H9 (cell line): ENCODE measurements around the gene PCCA. TPM values are rescaled to one million over a fixed set of nuclear protein-coding genes. Genes with fewer than 3 reads are reported as not detected.

Source experiments
- DNase-seq: peaks from one replicate; pipeline ENCODE4 v3.0.0-alpha.2; 2017
- H2AFZ ChIP-seq: one replicate; pipeline ENCODE4 v1.6.1; 2013; ENCODE audit warnings: mild to moderate bottlenecking, low read length, control low read depth, moderate library complexity
- H2AK5ac ChIP-seq: 2 replicates; pipeline ENCODE4 v1.6.1; 2013; ENCODE audit warnings: low read length, control low read depth, mixed read lengths; ENCODE audit not compliant: insufficient read length
- H2BK120ac ChIP-seq: one replicate; pipeline ENCODE4 v1.6.1; 2013; ENCODE audit warnings: low read depth, mild to moderate bottlenecking, low read length, control low read depth, inconsistent platforms; ENCODE audit not compliant: poor library complexity, severe bottlenecking
- H2BK12ac ChIP-seq: 2 replicates; pipeline ENCODE4 v1.6.1; 2013; ENCODE audit warnings: low read length, control low read depth, mixed read lengths, low read depth; ENCODE audit not compliant: insufficient read length
- H2BK15ac ChIP-seq: 2 replicates; pipeline ENCODE4 v1.6.1; 2013; ENCODE audit warnings: low read depth, low read length, control low read depth
- H2BK20ac ChIP-seq: one replicate; pipeline ENCODE4 v1.6.1; 2013; ENCODE audit warnings: low read depth, mild to moderate bottlenecking, low read length, control low read depth, inconsistent platforms; ENCODE audit not compliant: poor library complexity, severe bottlenecking
- H2BK5ac ChIP-seq: 2 replicates; pipeline ENCODE4 v1.6.1; 2013; ENCODE audit warnings: low read length, control low read depth, mixed read lengths; ENCODE audit not compliant: insufficient read length
- H3K14ac ChIP-seq: 2 replicates; pipeline ENCODE4 v1.6.1; 2013; ENCODE audit warnings: low read length, control low read depth; ENCODE audit not compliant: insufficient read depth
- H3K18ac ChIP-seq: 2 replicates; pipeline ENCODE4 v1.6.1; 2013; ENCODE audit warnings: low read depth, mild to moderate bottlenecking, mixed read lengths, low read length, control low read depth; ENCODE audit not compliant: insufficient read length
- H3K23ac ChIP-seq: 2 replicates; pipeline ENCODE4 v1.6.1; 2013; ENCODE audit warnings: low read length, control low read depth, mixed read lengths, low read depth; ENCODE audit not compliant: insufficient read length
- H3K23me2 ChIP-seq: 2 replicates; pipeline ENCODE4 v1.6.1; 2013; ENCODE audit warnings: low read depth, mild to moderate bottlenecking, mixed read lengths, low read length, control low read depth; ENCODE audit not compliant: insufficient read length, poor library complexity, severe bottlenecking
- H3K27ac ChIP-seq: 2 replicates; pipeline ENCODE4 v1.5.1; 2013; ENCODE audit warnings: low read length, control low read depth, mixed read lengths, low read depth; ENCODE audit not compliant: insufficient read length
- H3K27me3 ChIP-seq: 2 replicates; pipeline ENCODE4 v1.6.1; 2013; ENCODE audit warnings: low read length, control low read depth, inconsistent platforms; ENCODE audit not compliant: insufficient read depth
- H3K4ac ChIP-seq: 2 replicates; pipeline ENCODE4 v1.6.1; 2013; ENCODE audit warnings: low read depth, mild to moderate bottlenecking, control low read depth, inconsistent platforms, low read length, moderate library complexity
- H3K4me1 ChIP-seq: 2 replicates; pipeline ENCODE4 v1.6.1; 2013; ENCODE audit warnings: low read length, control low read depth, inconsistent platforms; ENCODE audit not compliant: insufficient read depth
- H3K4me2 ChIP-seq: 2 replicates; pipeline ENCODE4 v1.6.1; 2013; ENCODE audit warnings: low read length, control low read depth, mixed read lengths; ENCODE audit not compliant: insufficient read length, insufficient read depth
- H3K56ac ChIP-seq: 2 replicates; pipeline ENCODE4 v1.6.1; 2013; ENCODE audit warnings: low read depth, mild to moderate bottlenecking, mixed read lengths, low read length, control low read depth; ENCODE audit not compliant: insufficient read length
- H3K79me1 ChIP-seq: 2 replicates; pipeline ENCODE4 v1.6.1; 2013; ENCODE audit warnings: low read depth, mild to moderate bottlenecking, moderate library complexity, low read length, control low read depth, inconsistent platforms; ENCODE audit not compliant: insufficient read depth, poor library complexity, severe bottlenecking
- H3K79me2 ChIP-seq: 2 replicates; pipeline ENCODE4 v1.6.1; 2013; ENCODE audit warnings: low read length, control low read depth, inconsistent platforms; ENCODE audit not compliant: insufficient read depth
- H3K9ac ChIP-seq: 2 replicates; pipeline ENCODE4 v1.6.1; 2013; ENCODE audit warnings: low read length, control low read depth, mixed read lengths; ENCODE audit not compliant: insufficient read length; ENCODE audit errors: extremely low read depth
- H3K9me3 ChIP-seq: one replicate; pipeline ENCODE4 v1.6.1; 2013; ENCODE audit warnings: low read depth, low read length, inconsistent platforms; ENCODE audit not compliant: control insufficient read depth
- H3T11ph ChIP-seq: one replicate; pipeline ENCODE4 v1.6.1; 2013; ENCODE audit warnings: mild to moderate bottlenecking, low read length, control low read depth, inconsistent platforms
- H4K20me1 ChIP-seq: one replicate; pipeline ENCODE4 v1.6.1; 2013; ENCODE audit not compliant: control insufficient read depth, insufficient read length, insufficient read depth
- H4K5ac ChIP-seq: 2 replicates; pipeline ENCODE4 v1.6.1; 2013; ENCODE audit warnings: low read depth, mild to moderate bottlenecking, mixed read lengths, low read length, control low read depth; ENCODE audit not compliant: insufficient read length
- H4K8ac ChIP-seq: replicated peaks from 2 replicates; pipeline ENCODE4 v1.6.1; 2013; ENCODE audit warnings: low read length, control low read depth, mixed read lengths, low read depth; ENCODE audit not compliant: insufficient read length
- H4K91ac ChIP-seq: 2 replicates; pipeline ENCODE4 v1.6.1; 2013; ENCODE audit warnings: low read depth, mild to moderate bottlenecking, moderate library complexity, mixed read lengths, low read length, control low read depth; ENCODE audit not compliant: insufficient read length
- H3K27ac Mint-ChIP-seq, 3 experiments: 2 replicates in 2 of 3; 3 replicates in 1 of 3; pipeline ENCODE4 v1.8.0; 2020 to 2021; ENCODE audit warnings: mixed read lengths in 3 of 3, mild to moderate bottlenecking in 1 of 3, moderate library complexity in 1 of 3
- H3K27me3 Mint-ChIP-seq: 2 replicates; pipeline ENCODE4 v1.8.0; 2021; ENCODE audit warnings: low read depth, mild to moderate bottlenecking, moderate library complexity, mixed read lengths
- H3K36me3 Mint-ChIP-seq, 3 experiments: 2 replicates in 2 of 3; 3 replicates in 1 of 3; pipeline ENCODE4 v1.8.0; 2020 to 2021; ENCODE audit warnings: low read depth in 3 of 3, mixed read lengths in 3 of 3; ENCODE audit not compliant: insufficient read depth in 1 of 3
- H3K4me1 Mint-ChIP-seq, 2 experiments: 2 replicates each; pipeline ENCODE4 v1.8.0; 2020; ENCODE audit warnings: mixed read lengths in 2 of 2
- H3K4me3 Mint-ChIP-seq, 2 experiments: 2 replicates in 1 of 2; 3 replicates in 1 of 2; pipeline ENCODE4 v1.8.0; 2020 to 2021; ENCODE audit warnings: mild to moderate bottlenecking in 2 of 2, mixed read lengths in 2 of 2, moderate library complexity in 1 of 2
- H3K9me3 Mint-ChIP-seq, 2 experiments: 2 replicates in 1 of 2; 3 replicates in 1 of 2; pipeline ENCODE4 v1.8.0; 2020; ENCODE audit warnings: mild to moderate bottlenecking in 2 of 2, mixed read lengths in 2 of 2, moderate library complexity in 1 of 2
- WGBS: extraction: QIAGEN DNeasy Blood & Tissue Kit; methylation state at CpG from one replicate; pipeline ENCODE4 v1.1.7; 2013; ENCODE audit warnings: missing lambda C conversion rate, low lambda C conversion rate, mixed read lengths; ENCODE audit not compliant: insufficient read length; ENCODE audit errors: extremely low coverage; 5-methylcytosine and 5-hydroxymethylcytosine counted together
- total RNA-seq: library from RNA; stranded (reverse); gene quantifications from 2 replicates; pipeline ENCODE4 v1.2.1, GENCODE V29; 2021
- TF ChIP-seq, protein P1 (sequence below): fragments of 200-600 bp; sonication (generic); conservative IDR thresholded peaks from 3 replicates; pipeline ENCODE4 v1.8.0; 2021; ENCODE audit warnings: antibody characterized with exemption, mild to moderate bottlenecking

Gene PCCA
- total RNA-seq, 1 experiment from 2014 or later = 56.5 TPM

DNA sequence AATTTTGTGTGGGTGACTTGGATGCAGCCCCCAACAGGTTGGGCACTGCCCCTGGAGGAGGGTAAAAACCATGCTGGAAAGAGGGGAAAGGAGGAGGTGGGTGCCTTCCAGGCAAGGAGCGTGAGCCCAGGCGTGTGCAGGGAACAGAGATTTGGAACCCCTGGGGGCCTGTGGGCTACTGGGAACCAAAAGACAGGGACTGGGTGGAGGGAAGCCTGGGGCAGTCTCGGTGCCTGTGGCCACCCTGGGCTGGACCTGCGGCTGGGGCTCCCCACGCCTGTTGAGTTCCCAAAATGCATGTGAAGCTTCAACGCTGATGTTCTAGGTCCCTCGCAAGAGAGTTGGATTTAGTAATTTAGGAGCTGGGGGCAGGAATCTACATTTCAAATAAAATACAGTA is 474.9 kb downstream of the PCCA start:
- Histone ChIP-seq H3K27me3 (no peaks in the 10 kb centered on the region), H3K79me2 (no peaks in the 10 kb centered on the region), H3K9ac (no peak overlapping the region), H3K4ac (no peak overlapping the region), H2BK12ac (no peak overlapping the region), H4K91ac (no peak overlapping the region), H3K9me3 (no peaks in the 10 kb centered on the region), H3K27ac (no peak overlapping the region), H3K56ac (no peak overlapping the region), H2AFZ (no peak overlapping the region), H3K18ac (no peak overlapping the region), H4K5ac (no peak overlapping the region), H4K8ac (no peak overlapping the region), H4K20me1 (no peaks in the 10 kb centered on the region), H3K23ac (no peak overlapping the region), H3K4me2 (no peak overlapping the region), H2BK15ac (no peak overlapping the region), H3K79me1 (no peaks in the 10 kb centered on the region), H3K23me2 (no peaks in the 10 kb centered on the region), H2AK5ac (no peak overlapping the region), H2BK120ac (no peak overlapping the region), H3T11ph (no peak overlapping the region), H2BK5ac (no peak overlapping the region), H3K4me1 (no peaks in the 10 kb centered on the region; the same call in 1 of the 2 replicates), H3K14ac (no peak overlapping the region), H2BK20ac (no peak overlapping the region)
- no peak for DNase-seq
- TF ChIP-seq, protein P1, sequence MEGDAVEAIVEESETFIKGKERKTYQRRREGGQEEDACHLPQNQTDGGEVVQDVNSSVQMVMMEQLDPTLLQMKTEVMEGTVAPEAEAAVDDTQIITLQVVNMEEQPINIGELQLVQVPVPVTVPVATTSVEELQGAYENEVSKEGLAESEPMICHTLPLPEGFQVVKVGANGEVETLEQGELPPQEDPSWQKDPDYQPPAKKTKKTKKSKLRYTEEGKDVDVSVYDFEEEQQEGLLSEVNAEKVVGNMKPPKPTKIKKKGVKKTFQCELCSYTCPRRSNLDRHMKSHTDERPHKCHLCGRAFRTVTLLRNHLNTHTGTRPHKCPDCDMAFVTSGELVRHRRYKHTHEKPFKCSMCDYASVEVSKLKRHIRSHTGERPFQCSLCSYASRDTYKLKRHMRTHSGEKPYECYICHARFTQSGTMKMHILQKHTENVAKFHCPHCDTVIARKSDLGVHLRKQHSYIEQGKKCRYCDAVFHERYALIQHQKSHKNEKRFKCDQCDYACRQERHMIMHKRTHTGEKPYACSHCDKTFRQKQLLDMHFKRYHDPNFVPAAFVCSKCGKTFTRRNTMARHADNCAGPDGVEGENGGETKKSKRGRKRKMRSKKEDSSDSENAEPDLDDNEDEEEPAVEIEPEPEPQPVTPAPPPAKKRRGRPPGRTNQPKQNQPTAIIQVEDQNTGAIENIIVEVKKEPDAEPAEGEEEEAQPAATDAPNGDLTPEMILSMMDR = no peak
- peaks cover 3% of the 10 kb centered on the region in 2 experiments; a peak in 3 of 4 replicates for H3K4me1 Mint-ChIP-seq
- peaks cover 4 to 15% (median 10%) of the 10 kb centered on the region in 3 experiments; a peak in 6 of 7 replicates for H3K36me3 Mint-ChIP-seq
- H3K27ac Mint-ChIP-seq = no peak overlapping the region
- H3K4me3 Mint-ChIP-seq = no peak overlapping the region
- peaks cover 7 to 14% of the 10 kb centered on the region in 2 experiments for H3K9me3 Mint-ChIP-seq
- WGBS = no CpG with 5 or more reads among the region's 7 CpGs
- H3K27me3 Mint-ChIP-seq = peaks cover 2% of the 10 kb centered on the region
